H1 (cell line): ENCODE measurements around the gene FAM200B. TPM values are rescaled to one million over a fixed set of nuclear protein-coding genes. Genes with fewer than 3 reads are reported as not detected.

Source experiments
- CTCF ChIA-PET: fragments of 300-600 bp; sonication (Branson Sonifier 250); formaldehyde crosslinking; loops from one replicate; lab custom pipeline; 2021; ENCODE audit not compliant: partially characterized antibody; lab: Charles Lee
- POLR2A ChIA-PET: fragments of 300-600 bp; sonication (Branson Sonifier 250); formaldehyde crosslinking; loops from one replicate; lab custom pipeline; 2021; ENCODE audit warnings: inconsistent platforms; ENCODE audit not compliant: partially characterized antibody; lab: Charles Lee
- DNase-seq, 2 experiments: peaks; one replicate each; pipeline versions ENCODE4 v3.0.0 to v3.0.0-alpha.2; 2010 to 2022; ENCODE audit warnings: low spot score in 2 of 2, low read depth in 1 of 2, mixed read lengths in 1 of 2
- FAIRE-seq: peaks from 2 replicates; lab custom pipeline; 2011; peaks lifted over from hg19 to GRCh38; lab: Jason Lieb, UNC
- H2AFZ ChIP-seq: 2 replicates; pipeline ENCODE4 v1.8.1; 2012; ENCODE audit warnings: low read length, inconsistent platforms
- H2AK5ac ChIP-seq: 2 replicates; pipeline ENCODE4 v1.6.1; 2013; ENCODE audit warnings: low read depth, low read length
- H2BK120ac ChIP-seq: replicated peaks from 2 replicates; pipeline ENCODE3; 2013; ENCODE audit warnings: low read depth, low read length, inconsistent platforms
- H2BK12ac ChIP-seq: 2 replicates; pipeline ENCODE4 v1.6.1; 2013; ENCODE audit warnings: low read depth, low read length
- H2BK15ac ChIP-seq: 2 replicates; pipeline ENCODE4 v1.6.1; 2013; ENCODE audit warnings: low read length
- H2BK20ac ChIP-seq: 2 replicates; pipeline ENCODE4 v1.6.1; 2013; ENCODE audit warnings: low read length
- H2BK5ac ChIP-seq: 2 replicates; pipeline ENCODE4 v1.6.1; 2013; ENCODE audit warnings: low read depth, low read length
- H3K14ac ChIP-seq: 2 replicates; pipeline ENCODE4 v1.6.1; 2013; ENCODE audit warnings: inconsistent platforms; ENCODE audit not compliant: insufficient read length
- H3K18ac ChIP-seq: 2 replicates; pipeline ENCODE4 v1.6.1; 2013; ENCODE audit warnings: low read length; ENCODE audit errors: extremely low read depth
- H3K23ac ChIP-seq: 2 replicates; pipeline ENCODE4 v1.6.1; 2013; ENCODE audit warnings: inconsistent platforms; ENCODE audit not compliant: insufficient read length
- H3K23me2 ChIP-seq: 2 replicates; pipeline ENCODE4 v1.6.1; 2013; ENCODE audit warnings: low read depth, low read length
- H3K27ac ChIP-seq: 2 replicates; pipeline ENCODE4 v1.6.1; 2011; ENCODE audit warnings: low read depth, low read length, inconsistent platforms
- H3K27me3 ChIP-seq, 4 experiments: replicated peaks in 1 of 4; 1 replicate in 1 of 4; 2 replicates in 3 of 4; pipeline versions ENCODE4 v1.6.1 to v1.8.1; 2011 to 2013; ENCODE audit warnings: low read length in 3 of 4, mild to moderate bottlenecking in 3 of 4, inconsistent platforms in 2 of 4, mixed read lengths in 2 of 4, moderate library complexity in 1 of 4; ENCODE audit not compliant: control insufficient read depth in 3 of 4, insufficient read depth in 3 of 4; ENCODE audit errors: extremely low read depth in 1 of 4
- H3K36me3 ChIP-seq, 4 experiments: 2 replicates each; pipeline versions ENCODE4 v1.6.1 to v1.8.1; 2011 to 2013; ENCODE audit warnings: mild to moderate bottlenecking in 4 of 4, low read length in 3 of 4, moderate library complexity in 2 of 4, control low read depth in 1 of 4, inconsistent platforms in 1 of 4; ENCODE audit not compliant: insufficient read depth in 4 of 4, control insufficient read depth in 2 of 4
- H3K4ac ChIP-seq: replicated peaks from 2 replicates; pipeline ENCODE3; 2013; ENCODE audit warnings: low read length, low read depth, mixed read lengths, inconsistent platforms; ENCODE audit not compliant: insufficient read length
- H3K4me1 ChIP-seq, 4 experiments: replicated peaks in 1 of 4; 1 replicate in 1 of 4; 2 replicates in 3 of 4; pipeline versions ENCODE4 v1.6.1 to v1.8.1; 2011 to 2013; ENCODE audit warnings: low read length in 3 of 4, inconsistent platforms in 2 of 4, mixed read lengths in 1 of 4; ENCODE audit not compliant: insufficient read depth in 4 of 4, control insufficient read depth in 3 of 4
- H3K4me2 ChIP-seq, 2 experiments: 2 replicates each; pipeline versions ENCODE4 v1.6.1 to v1.8.1; 2011 to 2013; ENCODE audit warnings: low read depth in 2 of 2, low read length in 2 of 2, control low read depth in 1 of 2, inconsistent platforms in 1 of 2, mild to moderate bottlenecking in 1 of 2; ENCODE audit not compliant: insufficient read depth in 1 of 2
- H3K4me3 ChIP-seq, 4 experiments: fragments of 200-600, 300-600 bp in 1 of 4; sonication (generic), shearing (Covaris generic), sonication (Bioruptor Twin) in 1 of 4; 2 replicates each; pipeline versions ENCODE4 v1.5.1 to v1.8.1; 2011 to 2016; ENCODE audit warnings: low read length in 4 of 4, low read depth in 3 of 4, control low read depth in 2 of 4, inconsistent platforms in 2 of 4, mild to moderate bottlenecking in 2 of 4, mixed read lengths in 1 of 4, moderate library complexity in 1 of 4; ENCODE audit not compliant: insufficient read depth in 2 of 4; ENCODE audit errors: extremely low read depth in 1 of 4
- H3K56ac ChIP-seq: replicated peaks from 2 replicates; pipeline ENCODE3; 2013; ENCODE audit warnings: low read depth, mild to moderate bottlenecking, mixed read lengths, low read length, inconsistent platforms; ENCODE audit not compliant: insufficient read length
- H3K79me1 ChIP-seq: 2 replicates; pipeline ENCODE4 v1.6.1; 2013; ENCODE audit warnings: low read depth, low read length, control low read depth
- H3K79me2 ChIP-seq, 2 experiments: 2 replicates each; pipeline versions ENCODE4 v1.6.1 to v1.8.1; 2012 to 2013; ENCODE audit warnings: low read length in 2 of 2, mild to moderate bottlenecking in 2 of 2, inconsistent platforms in 1 of 2; ENCODE audit not compliant: insufficient read depth in 2 of 2, control insufficient read depth in 1 of 2
- H3K9ac ChIP-seq, 4 experiments: replicated peaks in 1 of 4; 1 replicate in 1 of 4; 2 replicates in 3 of 4; pipeline versions ENCODE4 v1.6.1 to v1.8.1; 2011 to 2013; ENCODE audit warnings: low read depth in 3 of 4, low read length in 3 of 4, control low read depth in 2 of 4, mild to moderate bottlenecking in 2 of 4, moderate library complexity in 2 of 4, inconsistent platforms in 1 of 4; ENCODE audit errors: extremely low read depth in 1 of 4
- H3K9me3 ChIP-seq, 2 experiments: 2 replicates each; pipeline versions ENCODE4 v1.6.1 to v1.8.1; 2012 to 2013; ENCODE audit warnings: mild to moderate bottlenecking in 2 of 2, moderate library complexity in 2 of 2, control low read depth in 1 of 2, inconsistent platforms in 1 of 2, low read depth in 1 of 2, low read length in 1 of 2, mixed read lengths in 1 of 2; ENCODE audit not compliant: insufficient read depth in 2 of 2
- H4K20me1 ChIP-seq, 2 experiments: replicated peaks in 1 of 2; 2 replicates each; pipeline versions ENCODE3 to v1.8.1; 2011 to 2013; ENCODE audit warnings: inconsistent platforms in 2 of 2, low read length in 2 of 2, mild to moderate bottlenecking in 1 of 2; ENCODE audit not compliant: insufficient read depth in 2 of 2, control insufficient read depth in 1 of 2
- H4K5ac ChIP-seq: 2 replicates; pipeline ENCODE4 v1.6.1; 2013; ENCODE audit warnings: low read length, low read depth, mixed read lengths, inconsistent platforms; ENCODE audit not compliant: insufficient read length
- H4K8ac ChIP-seq: 2 replicates; pipeline ENCODE4 v1.8.0; 2013; ENCODE audit warnings: mild to moderate bottlenecking, moderate library complexity, low read length, inconsistent platforms; ENCODE audit not compliant: insufficient read depth; ENCODE audit errors: extremely low read depth
- H4K91ac ChIP-seq: replicated peaks from 2 replicates; pipeline ENCODE3; 2013; ENCODE audit warnings: low read length, mixed read lengths, inconsistent platforms; ENCODE audit not compliant: insufficient read length
- CBX5 ChIP-seq: fragments of 300-800, 300-1000 bp; sonication (generic); IDR thresholded peaks from 2 replicates; pipeline ENCODE4 v1.7.1; 2016; ENCODE audit warnings: antibody characterized with exemption, low read length, low read depth
- SP1 ChIP-seq: IDR thresholded peaks from 2 replicates; pipeline ENCODE4 v1.6.1; 2011; ENCODE audit warnings: low read depth, low read length
- TAF1 ChIP-seq: IDR thresholded peaks from 2 replicates; pipeline ENCODE4 v1.6.1; 2011; ENCODE audit warnings: mild to moderate bottlenecking, low read depth, low read length
- WGBS, 2 experiments: shearing (Covaris generic) in 1 of 2; methylation state at CpG; one replicate each; pipeline versions ENCODE4 v1.1.6 to v1.1.7; 2013 to 2015; ENCODE audit warnings: low lambda C conversion rate in 2 of 2, mixed read lengths in 2 of 2, inconsistent platforms in 1 of 2, low coverage in 1 of 2, missing lambda C conversion rate in 1 of 2; ENCODE audit not compliant: insufficient replicate concordance in 2 of 2, insufficient coverage in 1 of 2, insufficient read length in 1 of 2; ENCODE audit errors: extremely low coverage in 1 of 2, missing lambda C conversion rate in 1 of 2; 5-methylcytosine and 5-hydroxymethylcytosine counted together
- polyA plus RNA-seq, 7 experiments: library from polyadenylated mRNA; depleted of rRNA in 3 of 7; stranded (reverse) in 5 of 7; unstranded in 2 of 7; fragments of >200 nt in 5 of 7; fragments of 200-250 nt in 2 of 7; gene quantifications; 1 replicate in 5 of 7; 2 replicates in 1 of 7; 4 replicates in 1 of 7; pipeline versions ENCODE4 v1.2.1 to v1.2.3, GENCODE V29; 2011 to 2013; ENCODE audit warnings: missing spikeins in 2 of 7, mixed read lengths in 2 of 7
- total RNA-seq: library from RNA; stranded (reverse); fragmentation: NEBNext Ultra II Directional; extraction: Animal tissue kit (Norgen Biotek cat#: 25700); gene quantifications from 2 replicates; pipeline ENCODE4 v1.2.1, GENCODE V29; 2021
- TF ChIP-seq, protein P1 (sequence below): IDR thresholded peaks from 2 replicates; pipeline ENCODE4 v1.6.1; 2012; ENCODE audit warnings: low read length, inconsistent platforms

FAM200B gene
- total and polyA plus RNA-seq, 2 of the 8 experiments (the other 6 are each of a cell fraction or from before 2014, with no cell fraction given), result 10.7 to 23.7 TPM

DNA sequence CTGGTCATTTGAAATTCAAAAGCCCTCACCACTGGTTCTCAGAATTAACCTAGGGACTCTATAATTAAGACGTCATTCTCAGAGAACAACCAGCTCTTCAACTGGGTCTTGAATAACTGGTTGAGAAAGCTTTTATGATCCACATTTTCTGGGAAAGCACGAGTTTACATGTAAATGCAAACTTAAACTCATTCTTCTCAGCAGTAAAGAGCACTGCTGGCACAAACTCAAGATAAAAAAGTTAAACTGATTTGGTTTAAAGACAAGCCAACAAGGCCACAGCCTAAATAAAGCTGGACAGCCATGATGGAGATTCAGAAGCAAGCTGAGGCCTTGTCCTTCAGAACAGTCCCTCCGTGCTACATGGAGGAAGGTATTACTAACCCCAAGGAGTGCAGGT is 34.5 kb downstream of the FAM200B start:
- H4K8ac ChIP-seq, result no peak overlapping the region
- no peaks in the 10 kb centered on the region for H3K9me3 ChIP-seq
- no peak overlapping the region for H2BK15ac ChIP-seq
- no peaks in the 10 kb centered on the region for H3K4me1 ChIP-seq
- DNase-seq (no peak), FAIRE-seq (no peak)
- H2BK12ac ChIP-seq, result no peak overlapping the region
- no peaks in the 10 kb centered on the region for H3K79me1 ChIP-seq
- no peaks in the 10 kb centered on the region for H3K23me2 ChIP-seq
- H3K27me3 ChIP-seq, result peaks cover 0 to 1% (median 0%) of the 10 kb centered on the region in 4 experiments; a peak in 1 of 7 replicates
- H3K56ac ChIP-seq, result no peak overlapping the region
- no peak overlapping the region for H3K4me3 ChIP-seq
- H3K4ac ChIP-seq, result no peak overlapping the region
- no peak overlapping the region for H4K5ac ChIP-seq
- no peak overlapping the region for H3K14ac ChIP-seq
- WGBS, 2 experiments, result 84% methylated on average over 3 of the region's 3 CpGs; no CpG with 5 or more reads in 1 of the 2 experiments
- H3K9ac ChIP-seq, result no peak overlapping the region
- TF ChIP-seq CBX5 (no peak), SP1 (no peak), TAF1 (no peak)
- TF ChIP-seq, protein P1, sequence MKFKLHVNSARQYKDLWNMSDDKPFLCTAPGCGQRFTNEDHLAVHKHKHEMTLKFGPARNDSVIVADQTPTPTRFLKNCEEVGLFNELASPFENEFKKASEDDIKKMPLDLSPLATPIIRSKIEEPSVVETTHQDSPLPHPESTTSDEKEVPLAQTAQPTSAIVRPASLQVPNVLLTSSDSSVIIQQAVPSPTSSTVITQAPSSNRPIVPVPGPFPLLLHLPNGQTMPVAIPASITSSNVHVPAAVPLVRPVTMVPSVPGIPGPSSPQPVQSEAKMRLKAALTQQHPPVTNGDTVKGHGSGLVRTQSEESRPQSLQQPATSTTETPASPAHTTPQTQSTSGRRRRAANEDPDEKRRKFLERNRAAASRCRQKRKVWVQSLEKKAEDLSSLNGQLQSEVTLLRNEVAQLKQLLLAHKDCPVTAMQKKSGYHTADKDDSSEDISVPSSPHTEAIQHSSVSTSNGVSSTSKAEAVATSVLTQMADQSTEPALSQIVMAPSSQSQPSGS, result no peak
- TF ChIP-seq, all 59 proteins: peak for 0
- Histone ChIP-seq H2AFZ (no peak overlapping the region), H3K79me2 (no peaks in the 10 kb centered on the region), H3K4me2 (no peak overlapping the region), H4K91ac (no peak overlapping the region), H2BK120ac (no peak overlapping the region), H3K23ac (no peak overlapping the region), H3K18ac (no peak overlapping the region), H2BK5ac (no peak overlapping the region), H3K36me3 (no peaks in the 10 kb centered on the region), H2BK20ac (no peak overlapping the region), H4K20me1 (no peaks in the 10 kb centered on the region), H2AK5ac (no peak overlapping the region), H3K27ac (no peak overlapping the region)
- ChIA-PET CTCF (interaction anchor here (0.6 to 2.0 kb wide), 4 partner anchors 13 to 554 kb away, joined by 3 to 6 read pairs (median 4); no protein-coding TSS in a partner anchor), POLR2A (no interaction called here)
